ENCODE measurements around the gene RGS6. TPM values are rescaled to one million over a fixed set of nuclear protein-coding genes. Genes with fewer than 3 reads are reported as not detected.
A peak's percentile ranks its signal among the peaks of the same experiment; 100 is the strongest.

RGS6 gene
- total and polyA plus RNA-seq, 7 donors: 0.79 to 8.0 (median 1.6) TPM; not detected in 2

GRCh38 chr14:72060460-72060859, 128.2 kb downstream of the RGS6 start:
- no peak for TF ChIP-seq POLR2A (IDR thresholded peaks at IDR 0.05)
- TF ChIP-seq POLR2AphosphoS5 (IDR thresholded peaks at IDR 0.05): no peak
- no peak for TF ChIP-seq CTCF (IDR thresholded peaks at IDR 0.05)
- TF ChIP-seq EP300 (IDR thresholded peaks at IDR 0.05): no peak
- H3K4me1 ChIP-seq: peaks cover 0 to 16% (median 9%) of the 10 kb centered on the region in 4 donors

GRCh38 chr14:72060917-72061316, 128.7 kb downstream of the RGS6 start:
- intact Hi-C loops (cut with DNase I): no loop called here
- Histone ChIP-seq H3K4me1 (peaks cover 0 to 16% (median 9%) of the 10 kb centered on the region in 4 donors), H3K9me3 (no peaks in the 10 kb centered on the region), H3K4me3 (no peak overlapping the region), H3K36me3 (no peaks in the 10 kb centered on the region), H3K27ac (peak overlapping the region in 1 of 4 donors; percentile 13), H3K27me3 (no peaks in the 10 kb centered on the region)
- no peak for DNase-seq
- 85 to 89% methylated on average over 1 of the region's 1 CpG for WGBS, 2 donors
- no peak for TF ChIP-seq POLR2A (IDR thresholded peaks at IDR 0.05)
- no peak for TF ChIP-seq EP300 (IDR thresholded peaks at IDR 0.05)
- TF ChIP-seq POLR2AphosphoS5 (IDR thresholded peaks at IDR 0.05): peak in 1 of 4 donors; percentile 27
- no peak for TF ChIP-seq CTCF (IDR thresholded peaks at IDR 0.05)

More at GRCh38 chr14:72060460-72060859, 128.2 kb downstream of the RGS6 start:
- Histone ChIP-seq H3K4me3 (no peak overlapping the region), H3K27me3 (no peaks in the 10 kb centered on the region), H3K9me3 (no peaks in the 10 kb centered on the region), H3K27ac (no peak overlapping the region), H3K36me3 (no peaks in the 10 kb centered on the region)
- intact Hi-C loops (cut with DNase I): no loop called here
- 55 to 66% methylated on average over 3 of the region's 3 CpGs for WGBS, 2 donors
- DNase-seq: no peak

GRCh38 chr14:72061718-72062117, 129.5 kb downstream of the RGS6 start:
- WGBS, 2 donors: 61 to 70% methylated on average over 1 of the region's 1 CpG
- no peaks in the 10 kb centered on the region for H3K36me3 ChIP-seq
- DNase-seq: no peak
- no peaks in the 10 kb centered on the region for H3K27me3 ChIP-seq
- peaks cover 0 to 16% (median 9%) of the 10 kb centered on the region in 4 donors for H3K4me1 ChIP-seq
- intact Hi-C loops (cut with DNase I): no loop called here
- no peaks in the 10 kb centered on the region for H3K9me3 ChIP-seq
- TF ChIP-seq EP300 (IDR thresholded peaks at IDR 0.05) (peak in 1 of 4 donors; percentile 41), POLR2AphosphoS5 (IDR thresholded peaks at IDR 0.05) (peak in 3 of 4 donors; percentile 45 to 83 (median 73)), CTCF (IDR thresholded peaks at IDR 0.05) (no peak)
- H3K27ac ChIP-seq: peak overlapping the region in 1 of 4 donors; percentile 35
- H3K4me3 ChIP-seq: no peak overlapping the region

GRCh38 chr14:72063761-72064282, 131.6 kb downstream of the RGS6 start:
- 82 to 85% methylated on average over 4 of the region's 4 CpGs for WGBS, 2 donors
- DNase-seq: no peak
- TF ChIP-seq EP300 (IDR thresholded peaks at IDR 0.05) (no peak), CTCF (IDR thresholded peaks at IDR 0.05) (no peak), POLR2A (IDR thresholded peaks at IDR 0.05) (no peak), POLR2AphosphoS5 (IDR thresholded peaks at IDR 0.05) (no peak)
- no peaks in the 10 kb centered on the region for H3K36me3 ChIP-seq
- H3K27ac ChIP-seq: no peak overlapping the region
- no peak overlapping the region for H3K4me3 ChIP-seq
- intact Hi-C loops (cut with DNase I): no loop called here
- H3K9me3 ChIP-seq: no peaks in the 10 kb centered on the region
- peaks cover 0 to 16% (median 9%) of the 10 kb centered on the region in 4 donors for H3K4me1 ChIP-seq
- no peaks in the 10 kb centered on the region for H3K27me3 ChIP-seq

- no peaks in the 10 kb centered on the region for H3K9me3 ChIP-seq
- H3K4me1 ChIP-seq: peaks cover 0 to 16% (median 9%) of the 10 kb centered on the region in 4 donors
- no peak for DNase-seq
- H3K4me3 ChIP-seq: no peak overlapping the region
- WGBS, 2 donors: 54 to 67% methylated on average over 4 of the region's 4 CpGs
- H3K27ac ChIP-seq: no peak overlapping the region
- TF ChIP-seq POLR2AphosphoS5 (IDR thresholded peaks at IDR 0.05) (no peak), POLR2A (IDR thresholded peaks at IDR 0.05) (no peak), EP300 (IDR thresholded peaks at IDR 0.05) (no peak), CTCF (IDR thresholded peaks at IDR 0.05) (no peak)
- no peaks in the 10 kb centered on the region for H3K36me3 ChIP-seq
- no peaks in the 10 kb centered on the region for H3K27me3 ChIP-seq
- intact Hi-C loops (cut with DNase I): no loop called here
Observed at GRCh38 chr14:72064501-72064900, 132.3 kb downstream of the RGS6 start.
